Measurements from ENCODE around the gene PRAC2.

DNA sequence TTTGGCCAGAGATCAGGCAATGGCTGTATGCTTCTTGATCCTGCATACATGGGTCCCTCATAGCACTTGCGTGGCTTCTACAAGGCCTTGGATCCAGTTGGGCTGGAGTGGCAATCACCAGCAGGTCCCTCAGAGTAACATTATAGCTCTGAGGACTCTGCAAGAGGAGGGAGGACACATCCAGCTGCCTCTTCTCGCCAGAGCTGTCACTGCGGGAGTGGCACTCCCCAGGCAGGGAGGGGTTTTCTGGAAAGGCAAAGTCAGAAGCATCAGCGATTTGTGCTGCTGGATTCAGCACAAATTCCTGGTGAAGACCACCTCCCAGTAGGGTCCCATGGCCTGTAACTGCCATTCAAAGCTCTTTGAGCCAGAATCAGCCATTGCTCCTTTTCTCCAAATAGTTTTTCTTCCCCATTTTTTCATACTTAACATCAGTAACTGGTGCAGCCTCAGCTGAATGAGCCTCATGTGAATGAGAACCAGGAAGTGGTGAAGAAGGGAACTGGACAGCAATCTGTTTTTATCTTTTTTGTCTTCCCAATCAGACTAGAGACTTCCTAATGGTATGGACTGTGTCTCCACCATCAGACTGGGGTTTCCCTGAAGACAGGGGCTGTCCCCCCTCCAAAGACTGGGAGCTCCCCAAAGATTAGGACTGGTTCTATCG, 46.2 kb downstream of the PRAC2 start:
- TF ChIP-seq, protein P1, sequence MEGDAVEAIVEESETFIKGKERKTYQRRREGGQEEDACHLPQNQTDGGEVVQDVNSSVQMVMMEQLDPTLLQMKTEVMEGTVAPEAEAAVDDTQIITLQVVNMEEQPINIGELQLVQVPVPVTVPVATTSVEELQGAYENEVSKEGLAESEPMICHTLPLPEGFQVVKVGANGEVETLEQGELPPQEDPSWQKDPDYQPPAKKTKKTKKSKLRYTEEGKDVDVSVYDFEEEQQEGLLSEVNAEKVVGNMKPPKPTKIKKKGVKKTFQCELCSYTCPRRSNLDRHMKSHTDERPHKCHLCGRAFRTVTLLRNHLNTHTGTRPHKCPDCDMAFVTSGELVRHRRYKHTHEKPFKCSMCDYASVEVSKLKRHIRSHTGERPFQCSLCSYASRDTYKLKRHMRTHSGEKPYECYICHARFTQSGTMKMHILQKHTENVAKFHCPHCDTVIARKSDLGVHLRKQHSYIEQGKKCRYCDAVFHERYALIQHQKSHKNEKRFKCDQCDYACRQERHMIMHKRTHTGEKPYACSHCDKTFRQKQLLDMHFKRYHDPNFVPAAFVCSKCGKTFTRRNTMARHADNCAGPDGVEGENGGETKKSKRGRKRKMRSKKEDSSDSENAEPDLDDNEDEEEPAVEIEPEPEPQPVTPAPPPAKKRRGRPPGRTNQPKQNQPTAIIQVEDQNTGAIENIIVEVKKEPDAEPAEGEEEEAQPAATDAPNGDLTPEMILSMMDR (optimal IDR thresholded peaks at IDR 0.05 in 1 of 3, IDR thresholded peaks at IDR 0.05 in 1 of 3, conservative IDR thresholded peaks at IDR 0.05 in 1 of 3; ENCODE audit: extremely low read depth in 1 of 3, insufficient read depth in 2 of 3, low read length in 3 of 3), result no peak
- no peak for TF ChIP-seq EZH2 (IDR thresholded peaks at IDR 0.05; ENCODE audit: low read length)

Measured in keratinocyte (primary cell).